ENCODE measurements around the gene CRISPLD2. TPM values are rescaled to one million over a fixed set of nuclear protein-coding genes. Genes with fewer than 3 reads are reported as not detected.

The CRISPLD2 gene
- total RNA-seq, 1 donor from 2014 or later: 34.9 TPM

DNA sequence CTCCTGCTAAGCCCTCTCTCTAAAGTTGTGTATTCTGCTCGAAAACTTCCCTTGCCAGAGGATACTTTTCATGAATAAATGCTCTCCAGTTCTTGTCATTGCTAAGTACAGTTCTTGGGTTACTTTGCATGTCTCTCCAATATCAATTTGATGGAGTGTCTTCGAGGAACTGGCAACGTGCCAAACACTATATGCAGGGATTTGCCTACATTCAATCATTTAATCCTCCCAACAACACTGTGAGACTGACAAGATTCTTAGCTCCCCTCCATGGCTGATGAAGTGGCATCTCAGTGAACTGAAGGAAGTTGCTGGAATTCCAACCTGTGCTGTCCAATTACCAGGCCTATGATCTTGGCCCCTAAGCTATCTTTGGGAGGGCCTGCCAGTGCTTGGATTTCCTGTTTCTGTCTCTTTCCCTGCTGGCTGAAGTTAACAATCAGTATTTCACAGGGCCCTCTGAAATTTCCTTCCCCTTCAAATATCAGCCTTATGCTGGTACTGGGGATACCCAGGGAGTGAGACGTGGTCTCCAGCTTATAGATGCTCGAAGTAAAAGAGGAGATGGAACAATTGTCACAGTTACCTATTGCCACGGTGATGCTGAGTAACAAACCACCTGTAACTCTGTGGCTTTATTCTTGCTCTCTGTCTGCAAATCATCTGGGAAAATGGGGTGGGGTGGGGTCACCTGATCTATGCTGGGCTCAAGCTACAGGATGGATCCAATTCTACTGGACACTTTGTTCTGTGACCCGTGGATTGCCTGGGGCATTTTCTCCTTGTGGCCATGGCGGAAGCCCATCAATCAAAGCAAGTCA lies 19.4 kb upstream of the CRISPLD2 start:
- no peak for DNase-seq
- TF ChIP-seq CTCF (IDR thresholded peaks at IDR 0.05): no peak
- Histone ChIP-seq H3K4me3 (no peak overlapping the region), H3K27me3 (ENCODE audit: low read depth) (no peaks in the 10 kb centered on the region), H3K4me1 (peaks cover 5% of the 10 kb centered on the region), H3K9me3 (no peaks in the 10 kb centered on the region), H3K36me3 (no peaks in the 10 kb centered on the region), H3K27ac (no peak overlapping the region)
- intact Hi-C loops (cut with DNase I): no loop called here
- no peak for ATAC-seq

- DNase-seq (no peak), ATAC-seq (no peak)
- no peak overlapping the region for H3K27ac ChIP-seq
- peaks cover 7% of the 10 kb centered on the region for H3K4me1 ChIP-seq
- no peak for TF ChIP-seq CTCF (IDR thresholded peaks at IDR 0.05)
- no peaks in the 10 kb centered on the region for H3K27me3 ChIP-seq (ENCODE audit: low read depth)
- no peaks in the 10 kb centered on the region for H3K36me3 ChIP-seq
- no peaks in the 10 kb centered on the region for H3K9me3 ChIP-seq
- H3K4me3 ChIP-seq: no peak overlapping the region
- intact Hi-C loops (cut with DNase I): no loop called here
These were observed 16.6 kb upstream of the CRISPLD2 start for GRCh38 chr16:84803146-84803545.

- no peak for TF ChIP-seq CTCF (IDR thresholded peaks at IDR 0.05)
- no peaks in the 10 kb centered on the region for H3K27me3 ChIP-seq (ENCODE audit: low read depth)
- DNase-seq: no peak
- no peaks in the 10 kb centered on the region for H3K9me3 ChIP-seq
- H3K27ac ChIP-seq: no peak overlapping the region
- peaks cover 7% of the 10 kb centered on the region for H3K4me1 ChIP-seq
- intact Hi-C loops (cut with DNase I): no loop called here
- no peak overlapping the region for H3K4me3 ChIP-seq
- no peaks in the 10 kb centered on the region for H3K36me3 ChIP-seq
- ATAC-seq: no peak
These were observed 15.5 kb upstream of the CRISPLD2 start for GRCh38 chr16:84804326-84804725.

GRCh38 chr16:84806256-84806889 lies 13.4 kb upstream of the CRISPLD2 start:
- Histone ChIP-seq H3K4me1 (peaks cover 7% of the 10 kb centered on the region), H3K27me3 (ENCODE audit: low read depth) (no peaks in the 10 kb centered on the region), H3K9me3 (no peaks in the 10 kb centered on the region), H3K27ac (peak overlapping the region; percentile 46), H3K36me3 (no peaks in the 10 kb centered on the region), H3K4me3 (peak overlapping the region; percentile 4)
- intact Hi-C loops (cut with DNase I): no loop called here
- TF ChIP-seq CTCF (IDR thresholded peaks at IDR 0.05): no peak
- DNase-seq (peak; percentile 66), ATAC-seq (peak; percentile 57 to 64)

DNA sequence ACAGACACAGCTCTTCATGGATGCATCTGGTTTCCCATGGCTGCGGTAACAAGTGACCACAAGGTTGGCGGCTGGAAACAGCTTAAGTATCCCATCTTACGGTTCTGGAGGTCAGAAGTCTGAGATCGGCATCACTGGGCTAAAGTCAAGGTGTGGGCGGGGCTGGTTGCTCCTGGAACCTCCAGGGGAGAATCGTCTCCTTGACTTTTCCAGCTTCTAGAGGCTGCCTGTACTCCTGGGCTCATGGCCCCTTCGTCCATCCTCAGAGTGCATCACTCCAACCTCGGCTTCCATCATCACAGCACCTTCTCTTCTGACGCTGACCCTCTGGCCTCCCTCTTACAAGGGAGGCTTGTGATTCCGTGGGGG lies 12.9 kb upstream of the CRISPLD2 start:
- H3K4me3 ChIP-seq: peak overlapping the region; percentile 4
- no peaks in the 10 kb centered on the region for H3K27me3 ChIP-seq (ENCODE audit: low read depth)
- TF ChIP-seq CTCF (IDR thresholded peaks at IDR 0.05): no peak
- no peaks in the 10 kb centered on the region for H3K36me3 ChIP-seq
- H3K4me1 ChIP-seq: peaks cover 7% of the 10 kb centered on the region
- DNase-seq: no peak
- H3K9me3 ChIP-seq: no peaks in the 10 kb centered on the region
- H3K27ac ChIP-seq: peak overlapping the region; percentile 46
- intact Hi-C loops (cut with DNase I): no loop called here
- ATAC-seq: no peak
